GM06990 (cell line): ENCODE measurements around the gene IPPK.

Experiments used
- DNase-seq: peaks from one replicate; pipeline ENCODE4 v3.0.0-alpha.2; 2011; ENCODE audit not compliant: insufficient read length; ENCODE audit errors: extremely low read depth
- H3K27me3 ChIP-seq: replicated peaks from 2 replicates; pipeline ENCODE4 v1.6.0; 2011; ENCODE audit warnings: low read length; ENCODE audit not compliant: control insufficient read depth, insufficient read depth
- H3K36me3 ChIP-seq: 2 replicates; pipeline ENCODE4 v1.5.1; 2011; ENCODE audit warnings: low read length; ENCODE audit not compliant: control insufficient read depth, insufficient read depth
- H3K4me3 ChIP-seq: replicated peaks from 2 replicates; pipeline ENCODE4 v1.5.1; 2011; ENCODE audit warnings: low read depth, mild to moderate bottlenecking, control low read depth, low read length
- CTCF ChIP-seq: IDR thresholded peaks from 2 replicates; pipeline ENCODE4 v1.5.1; 2011; ENCODE audit warnings: low read length, control low read depth, mild to moderate bottlenecking, inconsistent platforms; ENCODE audit not compliant: insufficient read depth, poor library complexity, severe bottlenecking

Gene IPPK

GRCh38 chr9:92654481-92655301 lies 15.2 kb downstream of the IPPK start:
- H3K27me3 ChIP-seq: no peaks in the 10 kb centered on the region
- H3K4me3 ChIP-seq: no peak overlapping the region
- TF ChIP-seq CTCF: no peak
- no peak for DNase-seq
- H3K36me3 ChIP-seq: peaks cover 26% of the 10 kb centered on the region

GRCh38 chr9:92652461-92652860 lies 17.5 kb downstream of the IPPK start:
- no peak for TF ChIP-seq CTCF
- no peaks in the 10 kb centered on the region for H3K27me3 ChIP-seq
- H3K36me3 ChIP-seq: peaks cover 19% of the 10 kb centered on the region
- DNase-seq: no peak
- H3K4me3 ChIP-seq: no peak overlapping the region

GRCh38 chr9:92650839-92651621 lies 18.9 kb downstream of the IPPK start:
- DNase-seq: no peak
- H3K4me3 ChIP-seq: no peak overlapping the region
- no peaks in the 10 kb centered on the region for H3K27me3 ChIP-seq
- no peak for TF ChIP-seq CTCF
- peaks cover 17% of the 10 kb centered on the region for H3K36me3 ChIP-seq

GRCh38 chr9:92650296-92650695 lies 19.6 kb downstream of the IPPK start:
- H3K4me3 ChIP-seq: no peak overlapping the region
- no peaks in the 10 kb centered on the region for H3K27me3 ChIP-seq
- DNase-seq: no peak
- TF ChIP-seq CTCF: no peak
- H3K36me3 ChIP-seq: peaks cover 17% of the 10 kb centered on the region

- Histone ChIP-seq H3K27me3 (no peaks in the 10 kb centered on the region), H3K36me3 (peaks cover 20% of the 10 kb centered on the region), H3K4me3 (no peak overlapping the region)
- TF ChIP-seq CTCF: no peak
- no peak for DNase-seq
Observed at GRCh38 chr9:92649007-92649406, 20.9 kb downstream of the IPPK start.
